ENCODE results near the gene SLC1A5. TPM values are rescaled to one million over a fixed set of nuclear protein-coding genes. Genes with fewer than 3 reads are reported as not detected.
"Not testable (repeated sequence)": the region's sequence is repeated elsewhere in the genome, so short reads cannot be mapped to it uniquely, and the experiment has no call there.

Gene SLC1A5
- polyA plus RNA-seq, 2 of the 4 experiments (the other 2 are of a cell fraction): 184 to 302 TPM

- Histone ChIP-seq H3K27ac (no peak overlapping the region), H3K4me2 (no peak overlapping the region), H3K4me1 (peaks cover 10% of the 10 kb centered on the region), H3K4me3 (no peak overlapping the region), H3K9me3 (no peaks in the 10 kb centered on the region)
- POLR2A ChIA-PET: interaction anchor here (1.0 kb wide), 1 partner anchor 40 kb away, joined by 6 read pairs; the partner anchor contains the start of gene SLC1A5
- 91% methylated on average over 5 of the region's 5 CpGs for WGBS (ENCODE audit: missing lambda C conversion rate)
- CTCF ChIA-PET: interaction anchor here (0.6 to 44.5 kb wide), 10 partner anchors 10 to 936 kb away, joined by 3 to 1222 read pairs (median 5); no protein-coding TSS in a partner anchor
- FAIRE-seq: no peak
- DNase-seq (ENCODE audit: low read depth in 1 of 2, low spot score in 1 of 2): no peak
- TF ChIP-seq FOSL2 (IDR thresholded peaks at IDR 0.05): no peak
- TF ChIP-seq FOSL2 (CRISPR knock-in tag; IDR thresholded peaks at IDR 0.05): peak; percentile 21; the same call in 1 of the 2 replicates
- TF ChIP-seq HOXB5 (CRISPR knock-in tag; IDR thresholded peaks at IDR 0.05): no peak
- no peak for ATAC-seq
These were observed 40.1 kb upstream of the SLC1A5 start for GRCh38 chr19:46828484-46828883.

GRCh38 chr19:46825731-46826055 lies 37.3 kb upstream of the SLC1A5 start:
- Histone ChIP-seq H3K4me3 (no peak overlapping the region), H3K4me1 (peaks cover 10% of the 10 kb centered on the region), H3K4me2 (no peak overlapping the region), H3K27ac (no peak overlapping the region), H3K9me3 (no peaks in the 10 kb centered on the region)
- WGBS (ENCODE audit: missing lambda C conversion rate): 90% methylated on average over 5 of the region's 5 CpGs
- DNase-seq (ENCODE audit: low read depth in 1 of 2, low spot score in 1 of 2): no peak
- POLR2A ChIA-PET: interaction anchor here (1.0 kb wide), 1 partner anchor 37 kb away, joined by 4 read pairs; the partner anchor contains the start of gene SLC1A5
- no peak for TF ChIP-seq MAZ (IDR thresholded peaks at IDR 0.05; ENCODE audit: borderline replicate concordance, low read depth, low read length)
- no peak for TF ChIP-seq MAFK (IDR thresholded peaks at IDR 0.05; ENCODE audit: partially characterized antibody)
- TF ChIP-seq FOXS1 (CRISPR knock-in tag; IDR thresholded peaks at IDR 0.05): no peak
- 0 out of 5 replicates have a peak, but pooled peaks of 1 of the 2 experiments have one; percentile 8 for TF ChIP-seq RAD21 (conservative IDR thresholded peaks at IDR 0.05 in 1 of 2, IDR thresholded peaks at IDR 0.05 in 1 of 2)
- TF ChIP-seq E2F6 (IDR thresholded peaks at IDR 0.05; ENCODE audit: borderline replicate concordance, low read depth): no peak
- TF ChIP-seq ZNF302 (CRISPR knock-in tag; IDR thresholded peaks at IDR 0.05): no peak
- no peak for ATAC-seq
- no peak for FAIRE-seq
- CTCF ChIA-PET: interaction anchor here (0.8 to 44.5 kb wide), 6 partner anchors 8 to 65 kb away, joined by 4 to 1222 read pairs (median 9); partner anchors contain the start of gene SLC1A5

GRCh38 chr19:46824890-46825730 lies 36.7 kb upstream of the SLC1A5 start:
- Histone ChIP-seq H3K4me1 (peaks cover 10% of the 10 kb centered on the region), H3K4me2 (no peak overlapping the region), H3K9me3 (no peaks in the 10 kb centered on the region), H3K4me3 (no peak overlapping the region), H3K27ac (no peak overlapping the region)
- DNase-seq (ENCODE audit: low read depth in 1 of 2, low spot score in 1 of 2) (peak in 1 of 2 experiments; percentile 41), ATAC-seq (no peak), FAIRE-seq (no peak)
- CTCF ChIA-PET: interaction anchor here (0.8 to 44.5 kb wide), 7 partner anchors 9 to 65 kb away, joined by 3 to 1222 read pairs (median 8); partner anchors contain the start of gene SLC1A5
- POLR2A ChIA-PET: interaction anchor here (1.0 kb wide), 1 partner anchor 36 kb away, joined by 4 read pairs; the partner anchor contains the start of gene SLC1A5
- WGBS (ENCODE audit: missing lambda C conversion rate): 87% methylated on average over 21 of the region's 21 CpGs
- TF ChIP-seq MAFK (IDR thresholded peaks at IDR 0.05; ENCODE audit: partially characterized antibody) (no peak), KDM1A (IDR thresholded peaks at IDR 0.05; ENCODE audit: low read depth) (no peak), SMC3 (IDR thresholded peaks at IDR 0.05) (peak; percentile 16; the same call in 1 of the 3 replicates), RAD21 (conservative IDR thresholded peaks at IDR 0.05 in 1 of 2, IDR thresholded peaks at IDR 0.05 in 1 of 2) (peak; percentile 31 to 50; a peak in 4 of 5 replicates), CTCF (IDR thresholded peaks at IDR 0.05) (peak; percentile 20; the same call in 2 of the 3 replicates), CBX2 (IDR thresholded peaks at IDR 0.05; ENCODE audit: borderline replicate concordance, low read depth) (no peak), HEYL (CRISPR knock-in tag; IDR thresholded peaks at IDR 0.05) (0 out of 2 replicates have a peak, but pooled peaks have one; percentile 22)

- ATAC-seq (no peak), DNase-seq (ENCODE audit: low read depth in 1 of 2, low spot score in 1 of 2) (no peak), FAIRE-seq (no peak)
- Histone ChIP-seq H3K4me3 (no peak overlapping the region), H3K9me3 (no peaks in the 10 kb centered on the region), H3K4me2 (no peak overlapping the region), H3K27ac (no peak overlapping the region), H3K4me1 (no peaks in the 10 kb centered on the region)
- ChIA-PET CTCF (interaction anchor here (0.6 to 44.5 kb wide), 10 partner anchors 9 to 1049 kb away, joined by 3 to 1222 read pairs (median 7); partner anchors contain the start of gene SLC1A5), POLR2A (interaction anchor here (0.6 to 1.3 kb wide), 2 partner anchors 34 to 1026 kb away, joined by 3 read pairs; partner anchors contain the start of gene SLC1A5)
- 84% methylated on average over 6 of the region's 6 CpGs for WGBS (ENCODE audit: missing lambda C conversion rate)
- no peak for TF ChIP-seq POLR2A (IDR thresholded peaks at IDR 0.05; ENCODE audit: low read length)
- no peak for TF ChIP-seq RFX5 (IDR thresholded peaks at IDR 0.05)
- TF ChIP-seq NFE2L2 (conservative IDR thresholded peaks at IDR 0.05; ENCODE audit: low read length): no peak
- no peak for TF ChIP-seq ESRRA (IDR thresholded peaks at IDR 0.05; ENCODE audit: borderline replicate concordance, low read length)
- TF ChIP-seq RAD21 (conservative IDR thresholded peaks at IDR 0.05 in 1 of 2, IDR thresholded peaks at IDR 0.05 in 1 of 2): no peak
- no peak for TF ChIP-seq SREBF2 (IDR thresholded peaks at IDR 0.05)
- TF ChIP-seq FOSL2 (IDR thresholded peaks at IDR 0.05): no peak
- TF ChIP-seq FOSL2 (CRISPR knock-in tag; IDR thresholded peaks at IDR 0.05): no peak
- no peak for TF ChIP-seq KDM5A (IDR thresholded peaks at IDR 0.05)
- TF ChIP-seq JUN (IDR thresholded peaks at IDR 0.05): no peak
- TF ChIP-seq MYC (IDR thresholded peaks at IDR 0.05; ENCODE audit: borderline replicate concordance, low read length): no peak
- TF ChIP-seq TFCP2L1 (CRISPR knock-in tag; IDR thresholded peaks at IDR 0.05): no peak
- no peak for TF ChIP-seq MAX (IDR thresholded peaks at IDR 0.05)
These were observed 34.7 kb upstream of the SLC1A5 start for GRCh38 chr19:46823049-46823448.

GRCh38 chr19:46822410-46822787 lies 34.0 kb upstream of the SLC1A5 start:
- not testable (repeated sequence) for H3K4me3 ChIP-seq; H3K4me2 ChIP-seq; H3K9me3 ChIP-seq; H3K27ac ChIP-seq; H3K4me1 ChIP-seq; FAIRE-seq; DNase-seq (ENCODE audit: low read depth in 1 of 2, low spot score in 1 of 2); ATAC-seq
- 97% methylated on average over 4 of the region's 4 CpGs for WGBS (ENCODE audit: missing lambda C conversion rate)
- CTCF ChIA-PET: interaction anchor here (0.8 to 44.5 kb wide), 8 partner anchors 8 to 191 kb away, joined by 3 to 1222 read pairs (median 10); no protein-coding TSS in a partner anchor
- POLR2A ChIA-PET: interaction anchor here (0.6 to 1.3 kb wide), 2 partner anchors 34 to 1027 kb away, joined by 3 read pairs; partner anchors contain the start of gene SLC1A5

Measured in A549 (cell line).